Upper lobe of left lung (tissue), 6 donors: ENCODE data around the gene UXS1. TPM values are rescaled to one million over a fixed set of nuclear protein-coding genes. Genes with fewer than 3 reads are reported as not detected.
"Not testable (repeated sequence)": the region's sequence is repeated elsewhere in the genome, so short reads cannot be mapped to it uniquely, and the experiment has no call there.

Experiments
- ATAC-seq, 2 donors: fragments of 200-7000 bp; cut with Tn5 transposase; one replicate each; pipeline ENCODE4 v1.9.1; 2022; ENCODE audit warnings: mild to moderate bottlenecking in 2 of 2, moderate library complexity in 2 of 2; ENCODE audit not compliant: low FRiP score in 2 of 2
- DNase-seq, 2 donors: peaks; one replicate each; pipeline ENCODE4 v3.0.0-alpha.2; 2019 to 2020
- H3K27ac ChIP-seq, 4 donors: fragments of 200-600 bp; sonication (generic); one replicate each; pipeline ENCODE4 v1.5.1; 2016 to 2019
- H3K27me3 ChIP-seq, 4 donors: fragments of 200-600 bp; sonication (generic); one replicate each; pipeline ENCODE4 v1.5.1; 2017 to 2019
- H3K36me3 ChIP-seq, 4 donors: fragments of 200-600 bp; sonication (generic); one replicate each; pipeline ENCODE4 v1.5.1; 2016 to 2019
- H3K4me1 ChIP-seq, 4 donors: fragments of 200-600 bp; sonication (generic); one replicate each; pipeline ENCODE4 v1.5.1; 2018 to 2019
- H3K4me3 ChIP-seq, 4 donors: fragments of 200-600 bp; sonication (generic); one replicate each; pipeline ENCODE4 v1.5.1; 2017 to 2019; ENCODE audit warnings: mild to moderate bottlenecking in 2 of 4, moderate library complexity in 1 of 4
- H3K9me3 ChIP-seq, 4 donors: fragments of 200-600 bp; sonication (generic); one replicate each; pipeline ENCODE4 v1.5.1; 2018 to 2019
- EP300 ChIP-seq, 4 donors: sonication (generic); formaldehyde crosslinking; IDR thresholded peaks; one replicate each; pipeline ENCODE4 v1.5.1; 2017; ENCODE audit warnings: antibody characterized with exemption in 4 of 4, control low read depth in 2 of 4
- POLR2A ChIP-seq, 4 donors: fragments of 450-650 bp; IDR thresholded peaks; one replicate each; pipeline ENCODE4 v1.5.1; 2016 to 2017; ENCODE audit warnings: antibody characterized with exemption in 4 of 4, mild to moderate bottlenecking in 2 of 4
- POLR2AphosphoS5 ChIP-seq, 2 donors: sonication (generic); formaldehyde crosslinking; IDR thresholded peaks; one replicate each; pipeline ENCODE4 v1.5.1; 2017; ENCODE audit warnings: antibody characterized with exemption in 2 of 2
- WGBS, 2 donors: methylation state at CpG; one replicate each; pipeline ENCODE4 v1.1.5; 2017 to 2018; 5-methylcytosine and 5-hydroxymethylcytosine counted together
- total RNA-seq, 6 donors: library from RNA; depleted of rRNA in 4 of 6; stranded (reverse); fragments of >200 nt in 4 of 6; gene quantifications; one replicate each; pipeline versions ENCODE4 v1.1.0 to v1.2.1, GENCODE V29; 2016 to 2021
- TF ChIP-seq, protein P1 (sequence below), 6 experiments: fragments of 450-650 bp in 4 of 6; fragments of 200-600 bp in 2 of 6; sonication (generic) in 2 of 6; IDR thresholded peaks; one replicate each; pipeline ENCODE4 v1.5.1; 2016 to 2019; ENCODE audit warnings: antibody characterized with exemption in 6 of 6
- donor health status: DM: no; HTN: no; CAD: no; lungs with moderate emphysema.
- donor health status: DM: no; HTN: yes; CAD: no; lungs with severe emphysema.

UXS1 gene
- total RNA-seq, 6 donors from 2014 or later = 53.1 to 183 (median 93.5) TPM

DNA sequence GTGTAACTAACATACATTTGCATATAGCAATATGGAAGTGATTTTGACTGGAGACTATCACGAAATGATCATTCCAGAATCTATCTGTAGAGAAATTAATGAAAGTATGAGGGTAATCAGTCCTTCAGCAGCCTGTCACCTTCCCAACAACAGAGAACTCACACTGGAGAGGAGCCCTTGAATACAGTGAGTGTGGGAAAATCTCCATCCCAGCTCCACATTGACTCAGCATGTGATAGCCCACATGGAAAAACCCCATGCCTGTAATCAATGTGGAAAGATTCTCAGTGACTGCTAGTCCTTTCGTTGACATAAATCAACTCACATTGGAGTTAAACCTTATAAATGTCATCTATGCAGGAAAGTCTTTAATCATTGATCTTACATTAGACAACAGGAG is 13.1 kb upstream of the UXS1 start:
- Histone ChIP-seq H3K4me3 (no peak overlapping the region), H3K27me3 (no peaks in the 10 kb centered on the region), H3K9me3 (no peaks in the 10 kb centered on the region), H3K27ac (no peak overlapping the region), H3K36me3 (no peaks in the 10 kb centered on the region), H3K4me1 (no peaks in the 10 kb centered on the region)
- DNase-seq (no peak), ATAC-seq (no peak)
- WGBS, 2 donors = 83 to 91% methylated on average over 2 of the region's 2 CpGs
- TF ChIP-seq POLR2AphosphoS5 (IDR thresholded peaks at IDR 0.05) (no peak), EP300 (IDR thresholded peaks at IDR 0.05) (no peak), POLR2A (IDR thresholded peaks at IDR 0.05) (no peak)
- TF ChIP-seq, protein P1, sequence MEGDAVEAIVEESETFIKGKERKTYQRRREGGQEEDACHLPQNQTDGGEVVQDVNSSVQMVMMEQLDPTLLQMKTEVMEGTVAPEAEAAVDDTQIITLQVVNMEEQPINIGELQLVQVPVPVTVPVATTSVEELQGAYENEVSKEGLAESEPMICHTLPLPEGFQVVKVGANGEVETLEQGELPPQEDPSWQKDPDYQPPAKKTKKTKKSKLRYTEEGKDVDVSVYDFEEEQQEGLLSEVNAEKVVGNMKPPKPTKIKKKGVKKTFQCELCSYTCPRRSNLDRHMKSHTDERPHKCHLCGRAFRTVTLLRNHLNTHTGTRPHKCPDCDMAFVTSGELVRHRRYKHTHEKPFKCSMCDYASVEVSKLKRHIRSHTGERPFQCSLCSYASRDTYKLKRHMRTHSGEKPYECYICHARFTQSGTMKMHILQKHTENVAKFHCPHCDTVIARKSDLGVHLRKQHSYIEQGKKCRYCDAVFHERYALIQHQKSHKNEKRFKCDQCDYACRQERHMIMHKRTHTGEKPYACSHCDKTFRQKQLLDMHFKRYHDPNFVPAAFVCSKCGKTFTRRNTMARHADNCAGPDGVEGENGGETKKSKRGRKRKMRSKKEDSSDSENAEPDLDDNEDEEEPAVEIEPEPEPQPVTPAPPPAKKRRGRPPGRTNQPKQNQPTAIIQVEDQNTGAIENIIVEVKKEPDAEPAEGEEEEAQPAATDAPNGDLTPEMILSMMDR (IDR thresholded peaks at IDR 0.05) = no peak

DNA sequence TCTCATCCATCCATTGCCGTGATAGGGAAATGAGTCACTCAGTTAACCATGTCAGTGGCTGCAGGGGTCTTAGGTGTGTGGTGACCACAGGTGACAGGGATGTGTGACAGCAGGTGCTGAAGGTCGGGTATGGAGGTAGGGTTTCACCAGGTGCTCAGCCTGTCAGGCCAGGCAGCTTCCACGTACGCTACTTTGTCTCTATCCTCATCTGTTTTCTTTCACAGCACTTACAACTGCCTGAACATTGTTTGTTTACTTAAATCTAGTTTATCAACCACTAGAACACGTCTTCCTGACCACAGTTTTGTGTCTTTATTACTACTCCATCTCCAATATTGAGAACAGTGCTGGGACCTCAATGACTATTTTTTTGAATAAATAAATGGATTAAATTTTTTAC is 11.4 kb upstream of the UXS1 start:
- no peaks in the 10 kb centered on the region for H3K4me1 ChIP-seq
- no peak for ATAC-seq
- H3K36me3 ChIP-seq = no peaks in the 10 kb centered on the region
- H3K9me3 ChIP-seq = no peaks in the 10 kb centered on the region
- no peak for TF ChIP-seq EP300 (IDR thresholded peaks at IDR 0.05)
- no peak for TF ChIP-seq POLR2AphosphoS5 (IDR thresholded peaks at IDR 0.05)
- TF ChIP-seq, protein P1 (IDR thresholded peaks at IDR 0.05) = no peak
- TF ChIP-seq POLR2A (IDR thresholded peaks at IDR 0.05) = no peak
- H3K4me3 ChIP-seq = no peak overlapping the region
- no peak for DNase-seq
- no peak overlapping the region for H3K27ac ChIP-seq
- WGBS, 2 donors = 46 to 60% methylated on average over 4 to 5 of the region's 5 CpGs
- no peaks in the 10 kb centered on the region for H3K27me3 ChIP-seq

DNA sequence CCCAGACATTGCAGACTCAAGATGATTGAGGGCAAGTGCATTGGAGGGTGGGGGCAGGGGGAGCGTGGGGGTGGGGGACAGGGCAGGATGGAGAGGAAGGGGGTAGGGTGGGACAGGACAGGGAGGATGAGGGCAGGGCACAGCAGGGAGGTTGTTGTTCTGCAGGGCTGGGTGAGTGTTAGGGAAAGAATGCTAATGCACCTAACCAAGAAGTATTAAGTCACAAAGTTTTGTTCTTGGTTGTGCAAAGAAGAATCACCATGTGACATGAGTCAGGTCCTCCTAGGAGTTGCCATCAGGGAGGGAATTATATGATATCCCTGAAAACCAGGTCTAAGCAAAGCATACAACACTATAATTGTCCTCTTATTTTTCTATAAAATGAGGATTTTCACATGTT is 10.4 kb upstream of the UXS1 start:
- not testable (repeated sequence) for H3K4me1 ChIP-seq, H3K36me3 ChIP-seq, H3K27ac ChIP-seq, ATAC-seq, H3K9me3 ChIP-seq, DNase-seq, H3K27me3 ChIP-seq, H3K4me3 ChIP-seq
- WGBS, 2 donors = 100% methylated on average over 1 of the region's 1 CpG

DNA sequence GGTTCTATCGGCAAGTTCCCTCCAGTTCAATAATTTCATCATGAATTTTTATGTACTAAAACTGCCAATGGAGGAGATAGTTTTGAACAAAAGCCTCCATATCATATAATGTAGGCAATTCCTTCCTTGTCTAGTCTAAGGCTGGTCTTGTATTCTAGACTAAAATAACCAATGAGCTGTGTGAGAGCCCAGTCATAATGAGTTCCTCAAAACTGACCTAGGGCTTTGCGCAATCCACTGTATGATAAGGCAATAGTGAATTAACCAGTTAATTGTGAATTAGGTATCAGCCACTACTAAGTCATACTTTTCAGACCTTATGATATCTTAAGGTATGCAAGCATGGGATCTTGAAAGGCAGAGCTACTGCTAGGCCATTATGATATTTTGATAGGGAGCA is 7.6 kb upstream of the UXS1 start:
- no peaks in the 10 kb centered on the region for H3K36me3 ChIP-seq
- TF ChIP-seq POLR2AphosphoS5 (IDR thresholded peaks at IDR 0.05) = no peak
- no peak for TF ChIP-seq EP300 (IDR thresholded peaks at IDR 0.05)
- TF ChIP-seq, protein P1 (IDR thresholded peaks at IDR 0.05) = no peak
- no peak for TF ChIP-seq POLR2A (IDR thresholded peaks at IDR 0.05)
- ATAC-seq = no peak
- no peaks in the 10 kb centered on the region for H3K27me3 ChIP-seq
- H3K4me1 ChIP-seq = peaks cover 0 to 5% (median 2%) of the 10 kb centered on the region in 4 donors
- no peak overlapping the region for H3K27ac ChIP-seq
- no peak overlapping the region for H3K4me3 ChIP-seq
- no peaks in the 10 kb centered on the region for H3K9me3 ChIP-seq
- 67 to 81% methylated on average over 2 of the region's 2 CpGs for WGBS, 2 donors
- no peak for DNase-seq

DNA sequence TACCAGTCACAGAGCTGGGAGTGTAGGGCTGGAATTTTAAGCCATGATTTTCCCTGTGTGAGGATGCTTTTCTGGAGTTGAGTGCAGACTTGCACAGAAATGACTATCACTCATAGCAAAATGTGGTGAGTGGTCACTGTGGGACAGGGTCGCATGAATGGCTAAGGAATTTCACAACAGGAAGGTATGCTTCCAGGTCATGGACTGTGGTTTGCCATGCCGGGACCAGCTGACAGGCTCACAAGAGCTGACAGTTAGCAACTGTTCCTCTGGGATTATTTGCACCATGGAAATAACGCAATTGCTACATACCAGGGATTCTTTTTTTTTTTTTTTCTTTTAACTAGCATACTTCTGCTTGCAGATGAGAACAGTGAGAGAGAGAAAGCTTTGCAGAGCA is 3.8 kb upstream of the UXS1 start:
- DNase-seq (no peak), ATAC-seq (peak in 1 of 2 donors; percentile 20)
- TF ChIP-seq POLR2AphosphoS5 (IDR thresholded peaks at IDR 0.05) (peak in 1 of 2 donors; percentile 26), POLR2A (IDR thresholded peaks at IDR 0.05) (no peak), EP300 (IDR thresholded peaks at IDR 0.05) (peak in 1 of 4 donors; percentile 17)
- TF ChIP-seq, protein P1 (IDR thresholded peaks at IDR 0.05) = no peak
- 20 to 26% methylated on average over 3 of the region's 3 CpGs for WGBS, 2 donors
- H3K27me3 ChIP-seq = no peaks in the 10 kb centered on the region
- H3K4me3 ChIP-seq = no peak overlapping the region
- H3K4me1 ChIP-seq = peaks cover 7 to 13% (median 8%) of the 10 kb centered on the region in 4 donors
- H3K36me3 ChIP-seq = no peaks in the 10 kb centered on the region
- no peak overlapping the region for H3K27ac ChIP-seq
- no peaks in the 10 kb centered on the region for H3K9me3 ChIP-seq
